Epithelial cell of proximal tubule (primary cell): Measurements from ENCODE around the gene ANO9. TPM values are rescaled to one million over a fixed set of nuclear protein-coding genes. Genes with fewer than 3 reads are reported as not detected.
A peak's percentile ranks its signal among the peaks of the same experiment; 100 is the strongest.

Experiments used
- DNase-seq: peaks from one replicate; pipeline ENCODE4 v3.0.0-alpha.2; 2011; ENCODE audit warnings: low read depth
- H3K4me3 ChIP-seq: 2 replicates; pipeline ENCODE4 v1.5.1; 2011; ENCODE audit warnings: low read depth, mild to moderate bottlenecking, low read length
- total RNA-seq: library from RNA; depleted of rRNA; stranded (reverse); fragments of >200 nt; gene quantifications from 2 replicates; pipeline ENCODE4 v1.2.3, GENCODE V29; 2015
- TF ChIP-seq, protein P1 (sequence below): conservative IDR thresholded peaks from 2 replicates; pipeline ENCODE4 v1.5.1; 2012; ENCODE audit warnings: low read depth, mild to moderate bottlenecking, low read length

ANO9 gene
- total RNA-seq, 1 donor from 2014 or later, result 20.1 TPM

DNA sequence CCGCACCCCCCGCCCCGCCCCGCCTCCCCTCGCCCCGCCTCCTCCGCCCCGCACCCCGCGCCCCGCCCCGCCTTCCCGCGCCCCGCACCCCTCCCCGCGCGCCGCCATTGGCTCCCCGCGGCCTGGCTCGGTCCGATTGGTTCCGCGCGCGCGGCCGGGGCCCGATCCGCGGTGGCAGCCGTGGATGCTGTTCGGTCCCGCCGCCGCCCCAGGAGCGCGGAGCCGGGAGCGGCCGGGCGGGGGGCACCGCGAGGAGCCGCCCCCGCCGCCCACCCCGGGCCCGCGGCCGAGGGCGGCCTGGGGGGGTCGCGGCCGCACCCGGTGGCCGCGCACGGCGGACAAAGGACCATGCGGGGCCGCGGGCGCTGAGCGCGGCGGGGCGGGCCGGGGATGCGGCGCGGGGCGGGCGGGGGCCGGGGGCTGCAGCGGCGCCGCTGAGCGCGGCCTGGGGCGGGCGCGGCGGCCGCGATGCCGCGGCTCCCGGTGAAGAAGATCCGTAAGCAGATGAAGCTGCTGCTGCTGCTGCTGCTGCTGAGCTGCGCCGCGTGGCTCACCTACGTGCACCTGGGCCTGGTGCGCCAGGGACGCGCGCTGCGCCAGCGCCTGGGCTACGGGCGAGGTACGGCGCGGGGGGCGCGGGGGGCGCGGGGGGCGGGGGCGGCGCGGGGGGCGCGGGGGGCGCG lies 72.3 kb downstream of the ANO9 start, which contains the start of gene B4GALNT4:
Gene B4GALNT4 (plus strand): TSS at position 164 of the 683 bp plus-strand sequence. CDS start 305 bp downstream, at position 469.
- H3K4me3 ChIP-seq, result peak within 1 kb of the TSS; percentile 14
- DNase-seq, result no peak
- TF ChIP-seq, protein P1, sequence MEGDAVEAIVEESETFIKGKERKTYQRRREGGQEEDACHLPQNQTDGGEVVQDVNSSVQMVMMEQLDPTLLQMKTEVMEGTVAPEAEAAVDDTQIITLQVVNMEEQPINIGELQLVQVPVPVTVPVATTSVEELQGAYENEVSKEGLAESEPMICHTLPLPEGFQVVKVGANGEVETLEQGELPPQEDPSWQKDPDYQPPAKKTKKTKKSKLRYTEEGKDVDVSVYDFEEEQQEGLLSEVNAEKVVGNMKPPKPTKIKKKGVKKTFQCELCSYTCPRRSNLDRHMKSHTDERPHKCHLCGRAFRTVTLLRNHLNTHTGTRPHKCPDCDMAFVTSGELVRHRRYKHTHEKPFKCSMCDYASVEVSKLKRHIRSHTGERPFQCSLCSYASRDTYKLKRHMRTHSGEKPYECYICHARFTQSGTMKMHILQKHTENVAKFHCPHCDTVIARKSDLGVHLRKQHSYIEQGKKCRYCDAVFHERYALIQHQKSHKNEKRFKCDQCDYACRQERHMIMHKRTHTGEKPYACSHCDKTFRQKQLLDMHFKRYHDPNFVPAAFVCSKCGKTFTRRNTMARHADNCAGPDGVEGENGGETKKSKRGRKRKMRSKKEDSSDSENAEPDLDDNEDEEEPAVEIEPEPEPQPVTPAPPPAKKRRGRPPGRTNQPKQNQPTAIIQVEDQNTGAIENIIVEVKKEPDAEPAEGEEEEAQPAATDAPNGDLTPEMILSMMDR, result no peak

DNA sequence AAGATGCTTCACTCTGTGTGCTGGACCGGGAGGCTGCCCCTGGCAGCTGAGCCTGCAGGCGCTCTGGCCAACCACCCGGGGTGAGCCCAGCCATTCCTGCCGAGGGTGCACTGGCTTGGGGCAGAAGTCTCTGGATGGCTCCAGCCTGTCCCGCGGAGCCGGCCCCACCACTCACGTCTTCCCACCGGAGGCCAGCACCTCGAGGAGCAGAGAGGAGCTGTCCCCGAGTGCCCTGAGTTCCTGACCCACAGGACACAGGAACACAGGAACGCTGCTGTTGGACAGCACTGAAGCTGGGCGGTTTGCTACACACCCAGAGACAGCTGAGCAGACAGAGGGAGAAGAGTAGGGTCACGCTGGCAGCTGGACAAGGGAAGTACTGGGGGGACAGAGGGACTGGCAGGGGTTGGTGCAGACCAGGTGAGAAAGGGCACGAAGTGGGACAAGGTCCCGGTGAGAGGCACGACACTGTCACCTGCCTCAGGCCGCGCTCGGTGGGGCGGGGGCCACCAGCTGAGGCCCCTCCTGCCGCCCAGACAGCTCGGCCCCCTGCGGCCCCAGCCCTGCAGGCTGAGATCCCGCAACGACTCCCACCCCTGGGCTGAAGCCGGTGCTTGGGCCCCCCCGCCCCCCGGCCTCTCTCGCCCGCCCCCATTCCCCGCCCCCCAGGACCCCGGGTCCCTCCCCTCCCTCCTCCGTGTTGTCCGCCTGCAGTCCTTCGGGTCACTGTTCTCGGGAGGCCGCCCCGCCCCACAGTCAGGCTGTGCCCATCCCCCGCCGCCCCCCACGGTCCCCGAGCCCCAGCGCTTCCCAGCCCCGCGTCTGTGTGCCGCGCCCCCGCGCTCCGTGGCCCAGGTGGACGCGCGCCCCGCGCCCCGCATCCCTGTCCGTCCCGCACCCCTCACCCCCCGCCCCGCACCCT lies 73.1 kb downstream of the ANO9 start:
- TF ChIP-seq, protein P1, result no peak
- no peak overlapping the region for H3K4me3 ChIP-seq
- DNase-seq, result no peak

DNA sequence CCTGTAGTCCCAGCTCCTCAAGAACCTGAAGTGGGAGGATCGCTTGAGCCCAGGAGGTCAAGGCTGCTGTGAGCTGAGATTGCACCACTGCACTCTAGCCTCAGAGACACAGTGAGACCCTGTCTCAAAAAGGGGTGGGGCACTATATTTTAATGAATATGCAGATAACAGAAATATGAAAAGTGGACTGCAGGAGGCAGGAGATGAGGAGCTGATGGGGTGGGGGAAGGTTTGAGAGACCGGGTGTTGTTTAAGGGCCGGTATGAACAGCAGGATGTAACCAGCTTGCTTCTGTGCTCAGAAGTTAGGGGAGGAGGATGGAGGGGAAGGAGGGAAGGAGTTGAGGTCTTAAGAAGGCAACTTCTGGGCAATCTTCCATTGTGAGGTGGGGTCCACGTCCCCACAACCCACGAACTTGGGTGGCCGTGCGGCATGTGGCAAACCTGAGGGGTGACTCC lies 73.8 kb downstream of the ANO9 start:
- TF ChIP-seq, protein P1, result no peak

More for the DNA sequence above, 73.8 kb downstream of the ANO9 start:
- H3K4me3 ChIP-seq, result no peak overlapping the region
- DNase-seq, result no peak

Other genes starting within 250 kb of the ANO9 start
- gene SCGB1C1, start 248.9 kb downstream of the ANO9 start, total RNA-seq, result not detected in 2 replicates
- 15.2 and 23.7 TPM in 2 replicates for gene BET1L, start 234.6 kb downstream of the ANO9 start, total RNA-seq
- 116 and 143 TPM in 2 replicates for gene RIC8A, start 234.3 kb downstream of the ANO9 start, total RNA-seq
- gene SIRT3, start 205.7 kb downstream of the ANO9 start, total RNA-seq, result 5.5 and 11.8 TPM in 2 replicates
- gene PSMD13, start 205.0 kb downstream of the ANO9 start, total RNA-seq, result 222 and 249 TPM in 2 replicates
- gene NLRP6, start 163.6 kb downstream of the ANO9 start, total RNA-seq, result not detected in 2 replicates
- gene PGGHG, start 152.9 kb downstream of the ANO9 start, total RNA-seq, result 7.8 and 13.1 TPM in 2 replicates
- gene IFITM5, start 142.5 kb downstream of the ANO9 start, total RNA-seq, result not detected in 2 replicates
- gene IFITM2, start 134.2 kb downstream of the ANO9 start, total RNA-seq, result 54.7 and 177 TPM in 2 replicates
- 15.7 and 56.8 TPM in 2 replicates for gene IFITM1, start 128.0 kb downstream of the ANO9 start, total RNA-seq
- 85.7 and 113 TPM in 2 replicates for gene IFITM3, start 121.2 kb downstream of the ANO9 start, total RNA-seq
- 13.9 and 24.4 TPM in 2 replicates for gene B4GALNT4, start 72.5 kb downstream of the ANO9 start, total RNA-seq
- gene PKP3, start 47.8 kb downstream of the ANO9 start, total RNA-seq, result 20.6 and 30.7 TPM in 2 replicates
- 52.9 and 83.9 TPM in 2 replicates for gene SIGIRR, start 27.0 kb downstream of the ANO9 start, total RNA-seq
- gene PTDSS2, start 8.3 kb upstream of the ANO9 start, total RNA-seq, result 53.4 and 66.1 TPM in 2 replicates
- 163 and 204 TPM in 2 replicates for gene RNH1, start 65.2 kb upstream of the ANO9 start, total RNA-seq
- 63.2 and 128 TPM in 2 replicates for gene HRAS, start 93.6 kb upstream of the ANO9 start, total RNA-seq
- 0.87 and 1.6 TPM in 2 replicates for gene LRRC56, start 95.5 kb upstream of the ANO9 start, total RNA-seq
- gene LMNTD2, start 118.7 kb upstream of the ANO9 start, total RNA-seq, result 1.5 and 2.2 TPM in 2 replicates
- 106 and 154 TPM in 2 replicates for gene RASSF7, start 119.0 kb upstream of the ANO9 start, total RNA-seq
- 24.2 and 33.5 TPM in 2 replicates for gene PHRF1, start 134.5 kb upstream of the ANO9 start, total RNA-seq
- gene IRF7, start 173.9 kb upstream of the ANO9 start, total RNA-seq, result 25.6 and 40.8 TPM in 2 replicates
- not detected in 2 replicates for gene CDHR5, start 182.9 kb upstream of the ANO9 start, total RNA-seq
- not detected in 2 replicates for gene SCT, start 185.2 kb upstream of the ANO9 start, total RNA-seq
- not detected in 2 replicates for gene DRD4, start 195.3 kb upstream of the ANO9 start, total RNA-seq